Stimulated activated CD4-positive, alpha-beta T cell treated with anti-CD3 and anti-CD28 coated beads, Interleukin-12 subunit alpha, Interleukin-12 subunit beta, amount 100 ng/mL, for 24 hours (primary cell): ENCODE data around the gene MAP3K1.
A peak's percentile ranks its signal among the peaks of the same experiment; 100 is the strongest.

ENCODE experiments used
- DNase-seq, 2 experiments: peaks; one replicate each; pipeline ENCODE4 v3.0.0-alpha.2; 2020; ENCODE audit warnings: low read depth in 2 of 2

Gene MAP3K1

GRCh38 chr5:56909294-56910209 lies 94.2 kb downstream of the MAP3K1 start, which contains the start of gene SETD9:
SETD9 (plus strand) TSS chr5:56909596; CDS start chr5:56909646, 50 bp downstream.
- peak; percentile 84 to 95 for DNase-seq

- peak; percentile 10 to 32 for DNase-seq
Measured at GRCh38 chr5:56910210-56910965, 95.0 kb downstream of the MAP3K1 start.

- DNase-seq: no peak
Measured at GRCh38 chr5:56913766-56914165, 98.4 kb downstream of the MAP3K1 start.

- DNase-seq: no peak
Measured at GRCh38 chr5:56914678-56915077, 99.3 kb downstream of the MAP3K1 start.

- no peak for DNase-seq
Measured at GRCh38 chr5:56917534-56917933, 102.2 kb downstream of the MAP3K1 start.

GRCh38 chr5:56918054-56918453 lies 102.7 kb downstream of the MAP3K1 start:
- no peak for DNase-seq

GRCh38 chr5:56919942-56920662 lies 104.8 kb downstream of the MAP3K1 start:
- no peak for DNase-seq

GRCh38 chr5:56922922-56923321 lies 107.6 kb downstream of the MAP3K1 start:
- no peak for DNase-seq

- no peak for DNase-seq
Measured at GRCh38 chr5:56934325-56934724, 119.0 kb downstream of the MAP3K1 start.

GRCh38 chr5:56938858-56939257 lies 123.5 kb downstream of the MAP3K1 start:
- no peak for DNase-seq

GRCh38 chr5:56941981-56942380 lies 126.6 kb downstream of the MAP3K1 start:
- DNase-seq: no peak
